PC-9 (cell line): ENCODE data around the gene PLK5. TPM values are rescaled to one million over a fixed set of nuclear protein-coding genes. Genes with fewer than 3 reads are reported as not detected.

Experiments used
- BruUV-seq: library from RNA; stranded (reverse); fragments of 400-500 nt; replicated peaks from 2 replicates; lab custom pipeline; 2021; lab: Mats Ljungman, UMichigan
- CTCF ChIA-PET: fragments of 300-600 bp; sonication (Branson Sonifier 250); formaldehyde crosslinking; loops from one replicate; lab custom pipeline; 2022; ENCODE audit warnings: antibody characterized with exemption; lab: Charles Lee
- POLR2A ChIA-PET: fragments of 300-600 bp; sonication (Branson Sonifier 250); formaldehyde crosslinking; loops from one replicate; lab custom pipeline; 2022; ENCODE audit warnings: antibody characterized with exemption; ENCODE audit not compliant: unreplicated experiment; lab: Charles Lee
- DNase-seq, 2 experiments: peaks; one replicate each; pipeline versions ENCODE4 v3.0.0 to v3.0.0-alpha.2; 2015 to 2022; ENCODE audit warnings: mixed read lengths in 1 of 2
- H2AFZ ChIP-seq: fragments of 200-600 bp; sonication (generic); 2 replicates; pipeline ENCODE4 v1.8.1; 2017; ENCODE audit warnings: antibody characterized with exemption
- H3F3A ChIP-seq: fragments of 200-600 bp; sonication (generic); 2 replicates; pipeline ENCODE4 v1.8.1; 2017; ENCODE audit warnings: antibody characterized with exemption, mild to moderate bottlenecking, low read depth; ENCODE audit not compliant: insufficient read depth
- H3K27ac ChIP-seq: fragments of 200-600 bp; sonication (generic); 2 replicates; pipeline ENCODE4 v1.6.1; 2016; ENCODE audit warnings: mixed run types
- H3K27me3 ChIP-seq: fragments of 200-600 bp; sonication (generic); 2 replicates; pipeline ENCODE4 v1.6.1; 2016; ENCODE audit warnings: low read depth, mixed run types; ENCODE audit not compliant: insufficient read depth
- H3K36me3 ChIP-seq: fragments of 200-600 bp; sonication (generic); 2 replicates; pipeline ENCODE4 v1.6.1; 2016; ENCODE audit warnings: low read depth, mixed run types
- H3K4me1 ChIP-seq: fragments of 200-600 bp; sonication (generic); replicated peaks from 2 replicates; pipeline ENCODE4 v1.6.1; 2016; ENCODE audit warnings: mixed run types; ENCODE audit not compliant: insufficient read depth
- H3K4me2 ChIP-seq: fragments of 200-600 bp; sonication (generic); 2 replicates; pipeline ENCODE4 v1.6.1; 2017; ENCODE audit warnings: mixed run types
- H3K4me3 ChIP-seq: fragments of 200-600 bp; sonication (generic); 2 replicates; pipeline ENCODE4 v1.6.1; 2016; ENCODE audit warnings: mixed run types
- H3K79me2 ChIP-seq: fragments of 200-600 bp; sonication (generic); 2 replicates; pipeline ENCODE4 v1.6.1; 2017; ENCODE audit warnings: low read depth, mixed run types
- H3K9me2 ChIP-seq: fragments of 200-600 bp; sonication (generic); 2 replicates; pipeline ENCODE4 v1.8.1; 2017; ENCODE audit warnings: mild to moderate bottlenecking; ENCODE audit not compliant: insufficient read depth
- H3K9me3 ChIP-seq: fragments of 200-600 bp; sonication (generic); 2 replicates; pipeline ENCODE4 v1.8.1; 2016; ENCODE audit warnings: low read depth; ENCODE audit not compliant: insufficient read depth
- H4K20me1 ChIP-seq: fragments of 200-600 bp; sonication (generic); 2 replicates; pipeline ENCODE4 v1.8.1; 2017; ENCODE audit not compliant: insufficient read depth
- EZH2 ChIP-seq: fragments of 200-600 bp; sonication (generic); IDR thresholded peaks from 2 replicates; pipeline ENCODE4 v1.8.0; 2017; ENCODE audit warnings: antibody characterized with exemption, low read depth
- intact Hi-C: fragments of 100-400 bp; cut with micrococcal nuclease; formaldehyde crosslinking; loops from one replicate; pipeline ENCODE4 v1.10.0; 2022; ENCODE audit not compliant: unreplicated experiment
- total RNA-seq: library from RNA; stranded (reverse); gene quantifications from 2 replicates; pipeline ENCODE4 v1.2.3, GENCODE V29; 2021
- TF ChIP-seq, protein P1 (sequence below): fragments of 200-600 bp; sonication (generic); conservative IDR thresholded peaks from 2 replicates; pipeline ENCODE4 v1.6.1; 2017; ENCODE audit warnings: mixed run types, antibody characterized with exemption, mild to moderate bottlenecking, moderate library complexity

PLK5 gene
- total RNA-seq, 1 experiment from 2014 or later = not detected

DNA sequence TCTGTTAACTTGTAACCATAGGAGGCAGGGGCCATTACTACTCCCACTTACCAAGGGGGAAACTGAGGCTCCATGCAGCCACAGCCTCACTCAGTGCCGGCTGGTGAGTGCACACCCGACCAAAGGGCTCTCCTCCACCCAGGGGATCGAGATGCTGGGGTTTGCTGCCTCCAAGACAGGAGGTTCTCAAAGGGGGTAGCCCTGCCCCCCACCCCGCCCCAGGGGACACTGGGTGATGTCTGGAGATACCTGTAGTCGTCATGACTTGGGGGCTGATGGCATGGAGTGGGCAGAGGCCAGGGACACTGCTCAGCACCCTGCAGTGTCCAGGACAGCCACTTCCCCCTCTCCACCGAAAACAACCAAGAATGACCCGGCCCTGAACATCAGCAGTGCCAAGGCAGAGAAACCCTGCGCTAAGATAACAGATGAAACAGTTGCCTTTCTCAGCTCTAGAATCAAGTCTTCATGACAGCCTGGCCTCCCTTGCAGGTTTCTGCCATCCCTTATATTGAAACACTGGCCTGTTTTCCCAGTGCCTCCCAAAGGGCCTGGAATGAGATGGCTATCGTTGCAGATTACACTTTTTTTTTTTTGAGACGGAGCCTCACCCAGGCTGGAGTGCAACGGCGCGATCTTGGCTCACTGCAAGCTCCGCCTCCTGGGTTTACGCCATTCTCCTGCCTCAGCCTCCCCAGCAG is 29.6 kb upstream of the PLK5 start:
- Histone ChIP-seq H3K27me3 (no peaks in the 10 kb centered on the region), H3K4me3 (no peak overlapping the region), H3F3A (no peaks in the 10 kb centered on the region), H3K4me1 (peaks cover 13% of the 10 kb centered on the region), H4K20me1 (no peaks in the 10 kb centered on the region), H3K79me2 (peaks cover 11% of the 10 kb centered on the region), H2AFZ (no peak overlapping the region), H3K9me2 (no peaks in the 10 kb centered on the region), H3K27ac (no peak overlapping the region), H3K36me3 (no peaks in the 10 kb centered on the region), H3K4me2 (no peak overlapping the region), H3K9me3 (no peaks in the 10 kb centered on the region)
- TF ChIP-seq EZH2 = no peak
- TF ChIP-seq, protein P1, sequence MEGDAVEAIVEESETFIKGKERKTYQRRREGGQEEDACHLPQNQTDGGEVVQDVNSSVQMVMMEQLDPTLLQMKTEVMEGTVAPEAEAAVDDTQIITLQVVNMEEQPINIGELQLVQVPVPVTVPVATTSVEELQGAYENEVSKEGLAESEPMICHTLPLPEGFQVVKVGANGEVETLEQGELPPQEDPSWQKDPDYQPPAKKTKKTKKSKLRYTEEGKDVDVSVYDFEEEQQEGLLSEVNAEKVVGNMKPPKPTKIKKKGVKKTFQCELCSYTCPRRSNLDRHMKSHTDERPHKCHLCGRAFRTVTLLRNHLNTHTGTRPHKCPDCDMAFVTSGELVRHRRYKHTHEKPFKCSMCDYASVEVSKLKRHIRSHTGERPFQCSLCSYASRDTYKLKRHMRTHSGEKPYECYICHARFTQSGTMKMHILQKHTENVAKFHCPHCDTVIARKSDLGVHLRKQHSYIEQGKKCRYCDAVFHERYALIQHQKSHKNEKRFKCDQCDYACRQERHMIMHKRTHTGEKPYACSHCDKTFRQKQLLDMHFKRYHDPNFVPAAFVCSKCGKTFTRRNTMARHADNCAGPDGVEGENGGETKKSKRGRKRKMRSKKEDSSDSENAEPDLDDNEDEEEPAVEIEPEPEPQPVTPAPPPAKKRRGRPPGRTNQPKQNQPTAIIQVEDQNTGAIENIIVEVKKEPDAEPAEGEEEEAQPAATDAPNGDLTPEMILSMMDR = no peak
- POLR2A ChIA-PET = no interaction called here
- CTCF ChIA-PET = no interaction called here
- no TSS peak for BruUV-seq
- intact Hi-C loops = no loop called here
- no peak for DNase-seq

DNA sequence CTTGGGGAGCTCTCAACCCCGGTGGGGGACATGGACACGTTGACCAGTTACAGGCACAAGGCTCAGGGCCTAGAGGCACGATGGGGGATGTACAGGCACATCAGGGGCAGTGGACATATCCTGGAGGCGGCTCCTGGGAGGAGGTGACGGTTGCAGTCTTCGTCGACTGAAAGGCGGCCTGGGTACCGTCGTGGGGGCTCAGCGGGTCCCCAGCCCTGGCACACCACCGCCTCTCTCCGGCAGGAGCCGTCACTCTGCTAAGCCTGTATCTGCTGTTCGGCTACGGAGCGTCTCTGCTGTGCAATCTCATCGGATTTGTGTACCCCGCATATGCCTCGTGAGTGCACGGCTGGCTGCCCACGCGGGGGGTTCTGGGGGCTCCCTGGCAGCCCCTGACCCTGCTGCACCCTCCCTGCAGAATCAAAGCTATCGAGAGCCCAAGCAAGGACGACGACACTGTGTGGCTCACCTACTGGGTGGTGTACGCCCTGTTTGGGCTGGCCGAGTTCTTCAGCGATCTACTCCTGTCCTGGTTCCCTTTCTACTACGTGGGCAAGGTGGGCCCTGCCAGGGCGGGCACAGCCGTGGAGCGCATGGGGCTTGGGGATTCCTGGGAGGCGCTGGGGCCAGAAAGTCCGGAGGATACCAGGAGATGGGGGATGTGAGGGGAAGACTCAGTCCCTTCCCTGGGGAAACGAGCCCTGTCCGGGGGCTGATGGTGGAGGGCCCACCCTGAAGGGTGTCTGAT is 28.7 kb upstream of the PLK5 start:
- H3F3A ChIP-seq = no peaks in the 10 kb centered on the region
- peaks cover 13% of the 10 kb centered on the region for H3K4me1 ChIP-seq
- H3K4me3 ChIP-seq = no peak overlapping the region
- H3K27ac ChIP-seq = no peak overlapping the region
- H3K36me3 ChIP-seq = no peaks in the 10 kb centered on the region
- no TSS peak for BruUV-seq
- ChIA-PET CTCF (no interaction called here), POLR2A (no interaction called here)
- no peaks in the 10 kb centered on the region for H3K27me3 ChIP-seq
- H3K4me2 ChIP-seq = no peak overlapping the region
- TF ChIP-seq EZH2 = no peak
- TF ChIP-seq, protein P1 = no peak
- intact Hi-C loops = no loop called here
- peaks cover 11% of the 10 kb centered on the region for H3K79me2 ChIP-seq
- H3K9me2 ChIP-seq = no peaks in the 10 kb centered on the region
- DNase-seq = no peak
- no peaks in the 10 kb centered on the region for H4K20me1 ChIP-seq
- H3K9me3 ChIP-seq = no peaks in the 10 kb centered on the region
- H2AFZ ChIP-seq = no peak overlapping the region

DNA sequence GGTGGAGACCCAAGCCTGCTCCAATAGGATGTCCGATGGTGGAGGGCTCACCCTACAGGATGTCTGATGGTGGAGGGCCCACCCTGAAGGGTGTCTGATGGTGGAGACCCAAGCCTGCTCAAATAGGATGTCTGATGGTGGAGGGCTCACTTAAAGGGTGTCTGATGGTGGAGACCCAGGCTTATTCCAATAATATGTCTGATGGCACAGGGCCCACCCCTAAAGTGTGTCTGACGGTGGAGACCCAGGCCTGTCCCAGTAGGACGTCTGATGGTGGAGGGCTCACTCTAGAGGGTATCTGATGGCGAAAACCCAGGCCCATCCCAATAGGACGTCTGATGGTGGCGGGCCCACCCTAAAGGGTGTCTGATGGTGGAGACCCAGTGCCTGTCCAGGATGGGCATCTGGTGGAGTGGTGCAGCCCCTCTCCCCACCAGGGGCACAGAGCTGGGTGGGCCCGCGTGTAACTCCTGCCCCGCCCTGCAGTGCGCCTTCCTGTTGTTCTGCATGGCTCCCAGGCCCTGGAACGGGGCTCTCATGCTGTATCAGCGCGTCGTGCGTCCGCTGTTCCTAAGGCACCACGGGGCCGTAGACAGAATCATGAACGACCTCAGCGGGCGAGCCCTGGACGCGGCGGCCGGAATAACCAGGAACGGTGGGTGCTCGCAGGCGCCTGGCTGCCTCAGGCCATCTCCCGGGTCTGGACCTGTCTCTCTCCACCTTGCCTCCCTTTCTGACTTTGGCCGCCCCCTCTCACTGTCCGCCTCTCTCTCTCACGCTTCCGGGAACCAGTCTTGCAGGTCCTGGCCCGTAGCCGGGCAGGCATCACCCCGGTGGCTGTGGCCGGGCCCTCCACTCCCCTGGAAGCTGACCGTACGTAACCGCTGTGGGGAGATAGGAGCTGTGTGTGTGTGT is 27.8 kb upstream of the PLK5 start:
- H3K9me2 ChIP-seq = no peaks in the 10 kb centered on the region
- H3K4me2 ChIP-seq = no peak overlapping the region
- H4K20me1 ChIP-seq = no peaks in the 10 kb centered on the region
- TF ChIP-seq EZH2 = no peak
- TF ChIP-seq, protein P1 = no peak
- CTCF ChIA-PET = no interaction called here
- H3K4me1 ChIP-seq = peaks cover 13% of the 10 kb centered on the region
- H3K27me3 ChIP-seq = no peaks in the 10 kb centered on the region
- no peak overlapping the region for H3K27ac ChIP-seq
- peaks cover 11% of the 10 kb centered on the region for H3K79me2 ChIP-seq
- BruUV-seq = no TSS peak
- intact Hi-C loops = no loop called here
- no peaks in the 10 kb centered on the region for H3K9me3 ChIP-seq
- POLR2A ChIA-PET = no interaction called here
- DNase-seq = no peak
- H3F3A ChIP-seq = no peaks in the 10 kb centered on the region
- H3K4me3 ChIP-seq = no peak overlapping the region
- H2AFZ ChIP-seq = no peak overlapping the region
- H3K36me3 ChIP-seq = no peaks in the 10 kb centered on the region
